GM12891 (cell line): ENCODE measurements around the gene TRAPPC1.

Experiments used
- DNase-seq: peaks from one replicate; pipeline ENCODE4 v3.0.0; 2011; ENCODE audit warnings: low spot score; ENCODE audit not compliant: insufficient read length
- FAIRE-seq: peaks from 2 replicates; lab custom pipeline; 2011; peaks lifted over from hg19 to GRCh38; lab: Jason Lieb, UNC
- PAX5 ChIP-seq: IDR thresholded peaks from 2 replicates; pipeline ENCODE4 v1.6.1; 2011; ENCODE audit warnings: low read length, moderate library complexity, mild to moderate bottlenecking; ENCODE audit not compliant: insufficient read depth, severe bottlenecking
- POLR2A ChIP-seq: IDR thresholded peaks from 2 replicates; pipeline ENCODE4 v1.6.1; 2011; ENCODE audit warnings: low read depth, low read length, control low read depth
- POLR2AphosphoS5 ChIP-seq: IDR thresholded peaks from 2 replicates; pipeline ENCODE4 v1.6.1; 2011; ENCODE audit warnings: low read depth, low read length, control low read depth
- POU2F2 ChIP-seq: IDR thresholded peaks from 2 replicates; pipeline ENCODE4 v1.6.1; 2011; ENCODE audit warnings: low read depth, mild to moderate bottlenecking, control low read depth, low read length, moderate library complexity
- SPI1 ChIP-seq: IDR thresholded peaks from 2 replicates; pipeline ENCODE4 v1.6.1; 2011; ENCODE audit warnings: low read depth, low read length, control low read depth
- TAF1 ChIP-seq: IDR thresholded peaks from 2 replicates; pipeline ENCODE4 v1.6.1; 2011; ENCODE audit warnings: low read depth, low read length, control low read depth

TRAPPC1 gene

GRCh38 chr17:7944326-7944725, 12.6 kb upstream of the TRAPPC1 start:
- TF ChIP-seq POU2F2 (no peak), POLR2AphosphoS5 (no peak), POLR2A (no peak), PAX5 (no peak)

GRCh38 chr17:7943291-7943690, 11.5 kb upstream of the TRAPPC1 start:
- TF ChIP-seq POLR2A (no peak), TAF1 (no peak), PAX5 (no peak), POLR2AphosphoS5 (no peak), POU2F2 (no peak), SPI1 (no peak)
- no peak for DNase-seq
- no peak for FAIRE-seq

More at GRCh38 chr17:7944326-7944725, 12.6 kb upstream of the TRAPPC1 start:
- FAIRE-seq = no peak
- DNase-seq = no peak

- FAIRE-seq = no peak
- DNase-seq = no peak
- TF ChIP-seq SPI1 (no peak), POLR2A (no peak), POU2F2 (no peak), POLR2AphosphoS5 (no peak), PAX5 (no peak), TAF1 (no peak)
These were observed 9.0 kb upstream of the TRAPPC1 start for GRCh38 chr17:7940743-7941142.

GRCh38 chr17:7940034-7940433, 8.3 kb upstream of the TRAPPC1 start:
- no peak for DNase-seq
- no peak for FAIRE-seq
- TF ChIP-seq SPI1 (no peak), POLR2A (no peak), TAF1 (no peak), POLR2AphosphoS5 (no peak), POU2F2 (no peak), PAX5 (no peak)

GRCh38 chr17:7935859-7936258, 4.1 kb upstream of the TRAPPC1 start:
- DNase-seq (no peak), FAIRE-seq (no peak)
- TF ChIP-seq PAX5 = no peak
- TF ChIP-seq SPI1 = no peak
- no peak for TF ChIP-seq POU2F2
- no peak for TF ChIP-seq POLR2A
- TF ChIP-seq TAF1 = no peak

- DNase-seq (no peak), FAIRE-seq (peak; percentile 57)
- TF ChIP-seq SPI1 (no peak), POU2F2 (no peak), POLR2AphosphoS5 (no peak), POLR2A (no peak), PAX5 (no peak), TAF1 (no peak)
These were observed 1.2 kb upstream of the TRAPPC1 start for GRCh38 chr17:7932949-7933348.

GRCh38 chr17:7932483-7932891, 741 bp upstream of the TRAPPC1 start:
- peak; percentile 55 for FAIRE-seq
- TF ChIP-seq PAX5 = no peak
- TF ChIP-seq POU2F2 = no peak
- no peak for TF ChIP-seq TAF1
- TF ChIP-seq POLR2A = no peak
- 0 out of 2 replicates have a peak, but pooled peaks have one; percentile 1 for TF ChIP-seq SPI1
- no peak for TF ChIP-seq POLR2AphosphoS5
- no peak for DNase-seq

- DNase-seq = no peak
- TF ChIP-seq PAX5 (no peak), TAF1 (no peak), POLR2AphosphoS5 (no peak), SPI1 (no peak), POU2F2 (no peak), POLR2A (no peak)
- peak; percentile 9 for FAIRE-seq
These were observed 710 bp downstream of the TRAPPC1 start for GRCh38 chr17:7930841-7931631.

GRCh38 chr17:7929158-7930023, 2.4 kb downstream of the TRAPPC1 start, which contains the start of gene KCNAB3:
KCNAB3 (minus strand) TSS chr17:7929856; CDS start chr17:7929435, 421 bp downstream.
- DNase-seq (no peak), FAIRE-seq (no peak)
- TF ChIP-seq SPI1 (no peak), POLR2AphosphoS5 (no peak), POLR2A (no peak), TAF1 (no peak), POU2F2 (no peak), PAX5 (no peak)

- no peak for FAIRE-seq
- no peak for TF ChIP-seq PAX5
- TF ChIP-seq POLR2A = no peak
- TF ChIP-seq SPI1 = peak; percentile 25; the same call in 1 of the 2 replicates
- no peak for DNase-seq
These were observed 4.2 kb downstream of the TRAPPC1 start for GRCh38 chr17:7927596-7927995.
